Dermis lymphatic vessel endothelial cell (primary cell): Measurements from ENCODE around the gene RNF19B. TPM values are rescaled to one million over a fixed set of nuclear protein-coding genes. Genes with fewer than 3 reads are reported as not detected.

Experiments
- total RNA-seq: library from RNA; depleted of rRNA; stranded (reverse); fragments of >200 nt; gene quantifications from 2 replicates; pipeline ENCODE4 v1.2.1, GENCODE V29; 2014

Gene RNF19B, protein sequence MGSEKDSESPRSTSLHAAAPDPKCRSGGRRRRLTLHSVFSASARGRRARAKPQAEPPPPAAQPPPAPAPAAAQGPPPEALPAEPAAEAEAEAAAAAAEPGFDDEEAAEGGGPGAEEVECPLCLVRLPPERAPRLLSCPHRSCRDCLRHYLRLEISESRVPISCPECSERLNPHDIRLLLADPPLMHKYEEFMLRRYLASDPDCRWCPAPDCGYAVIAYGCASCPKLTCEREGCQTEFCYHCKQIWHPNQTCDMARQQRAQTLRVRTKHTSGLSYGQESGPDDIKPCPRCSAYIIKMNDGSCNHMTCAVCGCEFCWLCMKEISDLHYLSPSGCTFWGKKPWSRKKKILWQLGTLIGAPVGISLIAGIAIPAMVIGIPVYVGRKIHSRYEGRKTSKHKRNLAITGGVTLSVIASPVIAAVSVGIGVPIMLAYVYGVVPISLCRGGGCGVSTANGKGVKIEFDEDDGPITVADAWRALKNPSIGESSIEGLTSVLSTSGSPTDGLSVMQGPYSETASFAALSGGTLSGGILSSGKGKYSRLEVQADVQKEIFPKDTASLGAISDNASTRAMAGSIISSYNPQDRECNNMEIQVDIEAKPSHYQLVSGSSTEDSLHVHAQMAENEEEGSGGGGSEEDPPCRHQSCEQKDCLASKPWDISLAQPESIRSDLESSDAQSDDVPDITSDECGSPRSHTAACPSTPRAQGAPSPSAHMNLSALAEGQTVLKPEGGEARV
- 10.7 and 12.1 TPM in 2 replicates for total RNA-seq

GRCh38 chr1:32964461-32965250, at the start of gene RNF19B:
Gene RNF19B, minus strand, starts transcription at chr1:32964809. Its CDS starts 124 bp downstream, at chr1:32964685.

GRCh38 chr1:32900956-32901822, 63.4 kb downstream of the RNF19B start, which contains the start of gene TMEM54:
Gene TMEM54, minus strand, starts transcription at chr1:32901389. Its CDS starts 151 bp downstream, at chr1:32901238.

Other genes with a start within 250 kb of the RNF19B start
- 53.0 and 55.7 TPM in 2 replicates for gene YARS1, start 147.5 kb downstream of the RNF19B start, total RNA-seq
- gene S100PBP, start 147.2 kb downstream of the RNF19B start, total RNA-seq, result 15.6 and 18.3 TPM in 2 replicates
- under 0.01 and 0.17 TPM in 2 replicates for gene FNDC5, start 93.9 kb downstream of the RNF19B start, total RNA-seq
- gene HPCA, start 78.3 kb downstream of the RNF19B start, total RNA-seq, result not detected in 2 replicates
- gene TMEM54, start 63.4 kb downstream of the RNF19B start, total RNA-seq, result 9.1 and 10.2 TPM in 2 replicates
- gene AK2, start 72.1 kb upstream of the RNF19B start, total RNA-seq, result 69.0 and 74.4 TPM in 2 replicates
- 0.54 and 2.3 TPM in 2 replicates for gene AZIN2, start 116.3 kb upstream of the RNF19B start, total RNA-seq
- 1.4 and 2.1 TPM in 2 replicates for gene TRIM62, start 217.2 kb upstream of the RNF19B start, total RNA-seq